ENCODE results near the gene CXCL11.
"Not testable (repeated sequence)": the region's sequence is repeated elsewhere in the genome, so short reads cannot be mapped to it uniquely, and the experiment has no call there.

CXCL11 gene

GRCh38 chr4:76058888-76059426 is 23.1 kb upstream of the CXCL11 start:
- peak; percentile 56 for DNase-seq (ENCODE audit: low read depth)
- no peak for TF ChIP-seq CTCF (IDR thresholded peaks at IDR 0.05; ENCODE audit: insufficient read depth, low read depth, low read length, missing control alignments)
- no peak overlapping the region for H3K4me3 ChIP-seq (ENCODE audit: low read depth, low read length)

- no peak overlapping the region for H3K4me3 ChIP-seq (ENCODE audit: low read depth, low read length)
- TF ChIP-seq CTCF (IDR thresholded peaks at IDR 0.05; ENCODE audit: insufficient read depth, low read depth, low read length, missing control alignments), result no peak
- DNase-seq (ENCODE audit: low read depth), result peak; percentile 55
Observed at GRCh38 chr4:76058302-76058701, 22.4 kb upstream of the CXCL11 start.

GRCh38 chr4:76055421-76055820 is 19.6 kb upstream of the CXCL11 start:
- TF ChIP-seq CTCF (IDR thresholded peaks at IDR 0.05; ENCODE audit: insufficient read depth, low read depth, low read length, missing control alignments), result no peak
- no peak overlapping the region for H3K4me3 ChIP-seq (ENCODE audit: low read depth, low read length)
- no peak for DNase-seq (ENCODE audit: low read depth)

GRCh38 chr4:76055016-76055415 is 19.1 kb upstream of the CXCL11 start:
- peak; percentile 81 for DNase-seq (ENCODE audit: low read depth)
- no peak overlapping the region for H3K4me3 ChIP-seq (ENCODE audit: low read depth, low read length)
- no peak for TF ChIP-seq CTCF (IDR thresholded peaks at IDR 0.05; ENCODE audit: insufficient read depth, low read depth, low read length, missing control alignments)

- no peak for DNase-seq (ENCODE audit: low read depth)
- TF ChIP-seq CTCF (IDR thresholded peaks at IDR 0.05; ENCODE audit: insufficient read depth, low read depth, low read length, missing control alignments), result no peak
Observed at GRCh38 chr4:76053730-76054129, 17.9 kb upstream of the CXCL11 start.

GRCh38 chr4:76050560-76051050 is 14.7 kb upstream of the CXCL11 start:
- DNase-seq (ENCODE audit: low read depth); H3K4me3 ChIP-seq (ENCODE audit: low read depth, low read length): not testable (repeated sequence)

More at GRCh38 chr4:76053730-76054129, 17.9 kb upstream of the CXCL11 start:
- no peak overlapping the region for H3K4me3 ChIP-seq (ENCODE audit: low read depth, low read length)

GRCh38 chr4:76049860-76050416 is 14.1 kb upstream of the CXCL11 start:
- not testable (repeated sequence) for H3K4me3 ChIP-seq (ENCODE audit: low read depth, low read length); DNase-seq (ENCODE audit: low read depth)

- not testable (repeated sequence) for DNase-seq (ENCODE audit: low read depth); H3K4me3 ChIP-seq (ENCODE audit: low read depth, low read length)
Observed at GRCh38 chr4:76044686-76045085, 8.8 kb upstream of the CXCL11 start.

- H3K4me3 ChIP-seq (ENCODE audit: low read depth, low read length); DNase-seq (ENCODE audit: low read depth): not testable (repeated sequence)
Observed at GRCh38 chr4:76043306-76043705, 7.4 kb upstream of the CXCL11 start.

- not testable (repeated sequence) for H3K4me3 ChIP-seq (ENCODE audit: low read depth, low read length); DNase-seq (ENCODE audit: low read depth)
Observed at GRCh38 chr4:76042241-76042998, 6.5 kb upstream of the CXCL11 start.

Data from GM12865 (cell line).